NCI-H524 treated with DMSO at 0.1 percent for 48 hours (cell line): ENCODE measurements around the gene GUCY2D.

ENCODE experiments used
- DNase-seq: peaks from one replicate; lab custom pipeline; 2025; lab: John Stamatoyannopoulos, UW

GUCY2D gene

DNA sequence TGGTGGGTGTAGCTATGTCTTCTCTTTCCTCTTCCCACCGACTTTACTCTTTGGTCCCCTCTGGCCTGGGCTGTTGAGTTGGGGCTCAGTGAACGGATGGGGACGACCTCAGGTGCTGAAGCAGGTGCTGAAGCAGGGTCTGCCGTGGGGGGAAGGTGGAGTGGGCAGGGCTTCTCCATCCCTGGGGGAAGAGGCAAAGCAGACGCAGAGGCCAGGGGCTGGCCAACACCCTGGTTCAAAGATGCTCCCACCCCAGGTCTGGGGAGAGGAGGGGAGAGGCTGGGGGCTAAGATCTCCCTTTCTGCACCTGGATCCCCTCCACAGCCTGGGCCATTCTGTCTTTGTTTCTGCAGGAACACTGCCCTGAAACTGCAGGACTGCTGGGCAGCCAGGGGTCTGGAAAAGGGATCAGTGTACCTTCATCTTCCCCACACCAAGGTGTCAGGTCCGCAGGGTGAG, 62.2 kb downstream of the GUCY2D start:
- DNase-seq, result no peak

DNA sequence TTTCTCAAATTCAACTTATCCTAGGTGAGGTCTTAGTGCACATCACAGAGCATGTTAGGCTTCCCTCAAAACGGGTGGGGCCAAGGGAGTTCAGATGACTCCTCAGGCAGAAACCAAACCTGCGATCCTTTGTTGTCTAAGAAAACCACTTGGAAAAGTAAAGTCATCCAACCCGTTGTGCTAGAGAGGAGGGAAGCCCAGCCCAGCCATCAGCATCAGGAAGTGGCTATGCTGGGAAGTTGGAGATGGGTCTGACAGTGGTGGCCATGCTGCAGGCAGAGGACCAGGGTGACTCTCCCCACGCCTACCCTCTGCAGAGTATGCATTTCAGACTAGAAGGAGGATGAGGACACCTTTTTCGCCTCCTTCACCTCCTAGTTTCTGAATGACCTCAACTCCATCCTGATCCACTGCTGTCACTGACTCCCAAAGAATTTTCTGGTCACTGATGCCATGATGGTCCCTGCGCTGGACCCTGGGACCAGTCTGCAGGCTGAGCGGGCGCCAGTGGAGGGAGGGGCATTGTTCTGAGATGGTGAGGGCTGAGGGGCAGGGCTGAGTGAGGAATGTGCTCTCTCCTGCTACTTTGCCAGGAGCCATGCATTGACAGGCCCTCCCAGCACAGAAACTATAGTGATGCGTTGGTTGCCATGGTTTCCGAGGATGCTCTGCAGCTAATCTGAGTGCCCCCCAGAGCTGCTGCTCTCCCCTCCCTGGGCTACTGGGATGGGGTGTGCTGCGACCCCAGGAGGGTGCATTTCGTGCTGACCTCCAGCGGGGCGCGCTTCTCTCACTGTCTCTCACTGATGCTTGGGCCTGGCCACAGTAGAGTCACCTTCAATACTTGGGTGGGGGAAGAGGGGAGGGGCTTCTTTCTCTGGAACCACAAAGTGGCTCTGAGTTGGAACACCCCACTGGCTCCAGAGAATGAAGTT, 64.7 kb downstream of the GUCY2D start:
- DNase-seq, result no peak

DNA sequence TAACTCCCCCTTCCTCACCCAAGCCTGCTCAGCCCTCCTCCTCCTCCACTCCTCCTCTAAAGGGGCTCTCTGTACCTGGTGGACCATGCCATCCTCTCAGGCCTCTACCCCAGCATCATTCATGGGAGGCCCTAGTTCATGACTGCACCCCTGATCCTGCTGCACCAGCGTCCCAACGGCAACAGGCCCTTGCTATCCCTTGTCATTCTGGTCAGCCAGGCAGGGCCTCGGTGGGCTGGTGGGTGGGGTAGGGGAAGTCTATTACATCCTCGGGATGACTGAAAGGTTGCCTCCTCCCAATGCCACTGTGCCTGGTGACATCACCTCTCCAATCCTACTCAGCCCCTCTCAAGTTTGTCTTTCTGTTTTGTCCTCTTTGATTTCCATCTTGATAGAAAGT, 65.4 kb downstream of the GUCY2D start:
- DNase-seq, result no peak

- DNase-seq, result no peak
Measured at GRCh38 chr17:8068736-8069586, 66.5 kb downstream of the GUCY2D start.

DNA sequence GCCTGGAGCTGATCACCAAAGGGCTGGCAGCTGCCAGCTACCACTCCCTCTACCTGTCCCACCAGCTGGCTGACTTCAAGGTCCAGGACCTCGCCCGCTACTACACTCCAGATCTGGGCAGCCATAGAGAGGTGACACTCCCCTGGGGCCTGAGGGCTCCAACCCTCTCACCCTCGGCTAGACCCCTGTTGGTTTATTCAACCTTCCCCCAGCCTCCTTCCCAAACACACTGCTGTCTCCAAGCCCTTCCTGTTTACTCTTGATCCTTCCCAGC, 67.1 kb downstream of the GUCY2D start:
- no peak for DNase-seq
